ENCODE data around the gene COQ7.

Gene COQ7

GRCh38 chr16:19108409-19109287 lies 41.2 kb downstream of the COQ7 start:
- TF ChIP-seq EZH2phosphoT487 (conservative IDR thresholded peaks at IDR 0.05; ENCODE audit: low read length) (no peak), CTCF (IDR thresholded peaks at IDR 0.05; ENCODE audit: insufficient read depth, low read length, poor library complexity, severe bottlenecking) (no peak)
- no peaks in the 10 kb centered on the region for H3K27me3 ChIP-seq (ENCODE audit: low read length)
- no peaks in the 10 kb centered on the region for H3K9me3 ChIP-seq (ENCODE audit: insufficient read depth, low read length)
- H2AFZ ChIP-seq (ENCODE audit: low read depth, low read length, severe bottlenecking): no peak overlapping the region
- no peak overlapping the region for H3K9ac ChIP-seq (ENCODE audit: low read length)
- no peaks in the 10 kb centered on the region for H3K36me3 ChIP-seq (ENCODE audit: low read length)
- no peaks in the 10 kb centered on the region for H4K20me1 ChIP-seq (ENCODE audit: low read depth, low read length)
- H3F3A ChIP-seq (ENCODE audit: insufficient read depth): no peaks in the 10 kb centered on the region
- H3K9me2 ChIP-seq (replicated peaks; ENCODE audit: insufficient read depth, low read length): no peaks in the 10 kb centered on the region
- H3K4me2 ChIP-seq (ENCODE audit: low read depth, low read length, poor library complexity, severe bottlenecking): no peak overlapping the region
- no peak overlapping the region for H3K4me3 ChIP-seq (ENCODE audit: insufficient read depth, low read length, poor library complexity, severe bottlenecking)
- no peaks in the 10 kb centered on the region for H3K79me2 ChIP-seq (ENCODE audit: insufficient read depth, low read length)
- no peak overlapping the region for H3K27ac ChIP-seq (ENCODE audit: low read depth, low read length)

DNA sequence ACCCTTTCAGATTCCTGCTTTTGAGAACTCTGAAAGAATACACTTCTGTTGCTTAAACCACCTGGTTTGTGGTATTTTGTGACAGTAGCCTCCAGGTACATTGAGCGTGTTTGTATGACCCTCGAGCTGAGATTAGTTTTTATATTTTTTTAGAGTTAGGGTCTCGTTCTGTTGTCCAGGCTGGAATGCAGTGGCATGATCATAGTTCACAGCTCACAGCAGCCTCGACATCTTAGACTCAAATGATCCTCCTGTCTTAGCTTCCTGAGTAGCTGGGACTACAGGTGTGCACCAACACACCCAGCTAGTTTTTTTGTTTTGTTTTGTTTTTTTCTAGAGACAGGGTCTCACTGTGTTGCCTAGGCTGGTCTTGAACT lies 41.9 kb downstream of the COQ7 start:
- H3K9ac ChIP-seq (ENCODE audit: low read length): no peak overlapping the region
- H3K9me2 ChIP-seq (replicated peaks; ENCODE audit: insufficient read depth, low read length): no peaks in the 10 kb centered on the region
- H2AFZ ChIP-seq (ENCODE audit: low read depth, low read length, severe bottlenecking): no peak overlapping the region
- H3K27ac ChIP-seq (ENCODE audit: low read depth, low read length): no peak overlapping the region
- H3K79me2 ChIP-seq (ENCODE audit: insufficient read depth, low read length): no peaks in the 10 kb centered on the region
- H3K4me3 ChIP-seq (ENCODE audit: insufficient read depth, low read length, poor library complexity, severe bottlenecking): no peak overlapping the region
- H4K20me1 ChIP-seq (ENCODE audit: low read depth, low read length): no peaks in the 10 kb centered on the region
- no peaks in the 10 kb centered on the region for H3F3A ChIP-seq (ENCODE audit: insufficient read depth)
- no peak overlapping the region for H3K4me2 ChIP-seq (ENCODE audit: low read depth, low read length, poor library complexity, severe bottlenecking)
- TF ChIP-seq EZH2phosphoT487 (conservative IDR thresholded peaks at IDR 0.05; ENCODE audit: low read length) (no peak), CTCF (IDR thresholded peaks at IDR 0.05; ENCODE audit: insufficient read depth, low read length, poor library complexity, severe bottlenecking) (no peak)
- no peaks in the 10 kb centered on the region for H3K9me3 ChIP-seq (ENCODE audit: insufficient read depth, low read length)
- H3K27me3 ChIP-seq (ENCODE audit: low read length): no peaks in the 10 kb centered on the region
- no peaks in the 10 kb centered on the region for H3K36me3 ChIP-seq (ENCODE audit: low read length)

DNA sequence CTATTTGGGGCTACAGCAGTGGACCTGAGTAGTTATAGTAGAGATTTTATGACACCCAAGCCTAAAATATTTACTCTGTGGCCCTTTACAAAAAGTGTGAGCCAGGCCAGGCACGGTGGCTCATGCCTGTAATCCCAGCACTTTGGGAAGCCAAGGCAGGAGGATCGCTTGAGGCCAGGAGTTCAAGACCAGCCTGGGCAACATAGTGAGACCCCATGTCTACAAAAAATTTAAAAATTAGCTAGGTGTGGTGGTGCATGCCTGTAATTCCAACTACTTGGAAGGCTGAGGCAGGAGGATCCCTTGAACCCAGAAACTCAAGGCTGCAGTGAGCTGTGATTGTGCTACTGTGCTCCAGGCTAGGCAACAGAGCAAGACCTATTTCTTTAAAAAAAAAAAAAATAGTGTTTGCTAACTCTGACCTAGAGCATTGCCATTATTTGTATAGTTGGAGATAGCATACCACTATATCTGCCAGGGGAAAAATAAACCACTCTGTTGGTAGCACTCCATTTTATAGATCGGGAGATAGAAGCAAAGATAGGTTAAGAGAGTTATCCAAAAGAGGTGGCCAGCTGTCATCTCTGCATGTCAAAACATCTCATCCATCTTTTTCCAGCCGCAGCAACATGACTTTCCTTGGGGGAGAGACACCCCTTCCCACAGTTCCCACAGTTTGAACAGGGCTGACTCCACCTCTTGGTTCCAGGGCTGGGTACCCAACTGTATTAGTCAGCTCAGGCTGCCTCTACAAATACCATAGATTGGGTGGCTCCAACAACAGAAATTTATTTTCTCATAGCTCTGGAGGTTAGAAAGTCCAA lies 43.3 kb downstream of the COQ7 start:
- Histone ChIP-seq H3K4me2 (ENCODE audit: low read depth, low read length, poor library complexity, severe bottlenecking) (no peak overlapping the region), H3K36me3 (ENCODE audit: low read length) (no peaks in the 10 kb centered on the region), H3F3A (ENCODE audit: insufficient read depth) (no peaks in the 10 kb centered on the region), H3K9me3 (ENCODE audit: insufficient read depth, low read length) (no peaks in the 10 kb centered on the region), H3K27ac (ENCODE audit: low read depth, low read length) (no peak overlapping the region), H2AFZ (ENCODE audit: low read depth, low read length, severe bottlenecking) (no peak overlapping the region), H4K20me1 (ENCODE audit: low read depth, low read length) (no peaks in the 10 kb centered on the region), H3K27me3 (ENCODE audit: low read length) (no peaks in the 10 kb centered on the region), H3K4me3 (ENCODE audit: insufficient read depth, low read length, poor library complexity, severe bottlenecking) (no peak overlapping the region), H3K79me2 (ENCODE audit: insufficient read depth, low read length) (no peaks in the 10 kb centered on the region), H3K9me2 (replicated peaks; ENCODE audit: insufficient read depth, low read length) (no peaks in the 10 kb centered on the region), H3K9ac (ENCODE audit: low read length) (no peak overlapping the region)
- TF ChIP-seq EZH2phosphoT487 (conservative IDR thresholded peaks at IDR 0.05; ENCODE audit: low read length) (no peak), CTCF (IDR thresholded peaks at IDR 0.05; ENCODE audit: insufficient read depth, low read length, poor library complexity, severe bottlenecking) (no peak)
